Measurements from ENCODE around the gene SPAG16. TPM values are rescaled to one million over a fixed set of nuclear protein-coding genes. Genes with fewer than 3 reads are reported as not detected.
A peak's percentile ranks its signal among the peaks of the same experiment; 100 is the strongest.

SPAG16 gene
- total and polyA plus RNA-seq, 2 donors (not counting 1 experiment from before 2014, with no cell fraction given) = 3.4 to 8.6 TPM

- Histone ChIP-seq H3K4me2 (replicated peaks; ENCODE audit: low read depth, low read length, poor library complexity, severe bottlenecking) (no peak overlapping the region), H3K27me3 (replicated peaks in 1 of 4; ENCODE audit: control extremely low read depth in 1 of 4, control insufficient read depth in 3 of 4, insufficient read depth in 4 of 4, low read length in 3 of 4) (no peaks in the 10 kb centered on the region), H3K36me3 (replicated peaks in 1 of 2; ENCODE audit: control extremely low read depth in 1 of 2, control insufficient read depth in 1 of 2, extremely low read depth in 1 of 2, insufficient read depth in 2 of 2, low read length in 1 of 2) (no peaks in the 10 kb centered on the region), H3K79me2 (ENCODE audit: control insufficient read depth, insufficient read depth, low read length) (no peaks in the 10 kb centered on the region), H2AFZ (ENCODE audit: insufficient read depth, low read depth, low read length, poor library complexity, severe bottlenecking) (no peak overlapping the region), H3K4me1 (ENCODE audit: control insufficient read depth in 2 of 2, insufficient read depth in 2 of 2, low read length in 2 of 2) (no peaks in the 10 kb centered on the region), H3K4me3 (ENCODE audit: control extremely low read depth in 1 of 5, extremely low read depth in 1 of 5, insufficient read depth in 1 of 5, low read depth in 2 of 5, low read length in 4 of 5) (no peak overlapping the region), H3K9ac (ENCODE audit: low read length) (no peak overlapping the region), H3K27ac (ENCODE audit: low read length in 2 of 2) (no peak overlapping the region), H4K20me1 (ENCODE audit: control insufficient read depth, insufficient read depth, low read length, poor library complexity, severe bottlenecking) (no peaks in the 10 kb centered on the region), H3K9me3 (ENCODE audit: control extremely low read depth in 1 of 3, control insufficient read depth in 2 of 3, insufficient read depth in 1 of 3, low read length in 2 of 3) (no peaks in the 10 kb centered on the region)
- no peak for ATAC-seq (ENCODE audit: low read depth)
- intact Hi-C loops (cut with micrococcal nuclease) = no loop called here
- CTCF ChIA-PET = no interaction called here
- peak; percentile 2 for DNase-seq
- Mint-ChIP-seq H3K9me3 (ENCODE audit: insufficient read depth) (no peaks in the 10 kb centered on the region), H3K27me3 (no peaks in the 10 kb centered on the region), H3K27ac (no peak overlapping the region), H3K4me1 (no peaks in the 10 kb centered on the region), H3K4me3 (no peak overlapping the region)
- WGBS (ENCODE audit: insufficient coverage) = no CpG with 5 or more reads among the region's 3 CpGs
- POLR2A ChIA-PET = no interaction called here
- no peak for TF ChIP-seq EZH2 (IDR thresholded peaks at IDR 0.05; ENCODE audit: borderline replicate concordance, insufficient read depth, low read depth, low read length, poor library complexity, severe bottlenecking)
- TF ChIP-seq CTCF (IDR thresholded peaks at IDR 0.05) = no peak
These were observed 456.2 kb downstream of the SPAG16 start for GRCh38 chr2:213740453-213740852.

- H3K9me3 Mint-ChIP-seq (ENCODE audit: insufficient read depth) = no peaks in the 10 kb centered on the region
- ChIA-PET CTCF (no interaction called here), POLR2A (no interaction called here)
- peak; percentile 7 for DNase-seq
- peak; percentile 17 for ATAC-seq (ENCODE audit: low read depth)
- no peak overlapping the region for H3K4me3 ChIP-seq (ENCODE audit: control extremely low read depth in 1 of 5, extremely low read depth in 1 of 5, insufficient read depth in 1 of 5, low read depth in 2 of 5, low read length in 4 of 5)
- H4K20me1 ChIP-seq (ENCODE audit: control insufficient read depth, insufficient read depth, low read length, poor library complexity, severe bottlenecking) = no peaks in the 10 kb centered on the region
- H3K4me2 ChIP-seq (replicated peaks; ENCODE audit: low read depth, low read length, poor library complexity, severe bottlenecking) = no peak overlapping the region
- H3K9me3 ChIP-seq (ENCODE audit: control extremely low read depth in 1 of 3, control insufficient read depth in 2 of 3, insufficient read depth in 1 of 3, low read length in 2 of 3) = no peaks in the 10 kb centered on the region
- H3K27me3 Mint-ChIP-seq = no peaks in the 10 kb centered on the region
- TF ChIP-seq CTCF (IDR thresholded peaks at IDR 0.05) (no peak), EZH2 (IDR thresholded peaks at IDR 0.05; ENCODE audit: borderline replicate concordance, insufficient read depth, low read depth, low read length, poor library complexity, severe bottlenecking) (no peak)
- no peak overlapping the region for H2AFZ ChIP-seq (ENCODE audit: insufficient read depth, low read depth, low read length, poor library complexity, severe bottlenecking)
- H3K4me3 Mint-ChIP-seq = no peak overlapping the region
- intact Hi-C loops (cut with micrococcal nuclease) = no loop called here
- H3K36me3 ChIP-seq (replicated peaks in 1 of 2; ENCODE audit: control extremely low read depth in 1 of 2, control insufficient read depth in 1 of 2, extremely low read depth in 1 of 2, insufficient read depth in 2 of 2, low read length in 1 of 2) = no peaks in the 10 kb centered on the region
- H3K9ac ChIP-seq (ENCODE audit: low read length) = no peak overlapping the region
- H3K79me2 ChIP-seq (ENCODE audit: control insufficient read depth, insufficient read depth, low read length) = no peaks in the 10 kb centered on the region
- peaks cover 3% of the 10 kb centered on the region for H3K4me1 Mint-ChIP-seq
- 40% methylated on average over 1 of the region's 6 CpGs for WGBS (ENCODE audit: insufficient coverage)
- H3K27ac ChIP-seq (ENCODE audit: low read length in 2 of 2) = no peak overlapping the region
- no peak overlapping the region for H3K27ac Mint-ChIP-seq
- no peaks in the 10 kb centered on the region for H3K4me1 ChIP-seq (ENCODE audit: control insufficient read depth in 2 of 2, insufficient read depth in 2 of 2, low read length in 2 of 2)
- no peaks in the 10 kb centered on the region for H3K27me3 ChIP-seq (replicated peaks in 1 of 4; ENCODE audit: control extremely low read depth in 1 of 4, control insufficient read depth in 3 of 4, insufficient read depth in 4 of 4, low read length in 3 of 4)
These were observed 467.2 kb downstream of the SPAG16 start for GRCh38 chr2:213751446-213751845.

Measured in B cell (primary cell).